GM21786 (cell line): ENCODE measurements around the gene ERO1B.

Experiments used
- ATAC-seq: cut with Tn5 transposase; IDR thresholded peaks from one replicate; pipeline ENCODE4 v1.9.1; 2021; ENCODE audit not compliant: unreplicated experiment

ERO1B gene

GRCh38 chr1:236301080-236301957 lies 19.6 kb upstream of the ERO1B start:
- ATAC-seq = no peak

DNA sequence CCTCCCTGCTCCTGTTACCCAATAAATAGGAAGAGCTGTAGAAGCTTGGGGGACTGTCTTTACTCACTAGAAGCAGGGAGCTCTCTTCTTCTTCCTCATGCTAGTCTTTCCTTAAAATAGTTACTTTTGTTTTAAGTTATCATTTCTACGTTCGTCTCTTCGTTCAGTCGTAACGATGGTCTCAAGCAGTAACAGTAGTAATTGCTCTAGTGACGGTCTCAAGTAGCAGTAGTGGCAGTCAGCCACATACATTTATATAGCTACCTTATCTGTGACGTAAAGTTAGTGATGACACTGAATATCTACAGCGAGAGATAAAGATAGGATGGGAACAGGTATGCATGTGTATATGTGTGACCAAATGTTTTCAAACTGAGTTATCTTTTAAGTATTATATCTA lies 15.4 kb upstream of the ERO1B start:
- ATAC-seq = no peak

GRCh38 chr1:236292425-236292824 lies 10.7 kb upstream of the ERO1B start:
- no peak for ATAC-seq

- ATAC-seq = no peak
Measured at GRCh38 chr1:236289492-236290131, 7.9 kb upstream of the ERO1B start.

DNA sequence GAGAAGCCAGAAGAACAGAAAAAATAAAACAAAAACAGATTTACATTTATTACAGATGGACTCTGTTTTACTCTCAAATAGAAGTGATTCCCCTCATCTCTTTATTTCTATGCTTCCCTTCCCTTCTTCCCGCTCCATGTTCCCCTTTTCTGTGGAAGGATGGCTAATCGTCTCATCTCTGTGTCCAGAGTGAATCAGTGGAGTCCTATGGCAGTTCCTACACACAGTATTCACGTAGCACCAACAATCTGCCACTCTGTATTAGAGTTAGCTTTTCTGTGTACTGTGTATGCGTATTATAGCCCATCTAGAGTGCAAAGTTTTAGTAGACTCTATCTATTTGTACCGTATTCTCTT lies 6.8 kb upstream of the ERO1B start:
- no peak for ATAC-seq

DNA sequence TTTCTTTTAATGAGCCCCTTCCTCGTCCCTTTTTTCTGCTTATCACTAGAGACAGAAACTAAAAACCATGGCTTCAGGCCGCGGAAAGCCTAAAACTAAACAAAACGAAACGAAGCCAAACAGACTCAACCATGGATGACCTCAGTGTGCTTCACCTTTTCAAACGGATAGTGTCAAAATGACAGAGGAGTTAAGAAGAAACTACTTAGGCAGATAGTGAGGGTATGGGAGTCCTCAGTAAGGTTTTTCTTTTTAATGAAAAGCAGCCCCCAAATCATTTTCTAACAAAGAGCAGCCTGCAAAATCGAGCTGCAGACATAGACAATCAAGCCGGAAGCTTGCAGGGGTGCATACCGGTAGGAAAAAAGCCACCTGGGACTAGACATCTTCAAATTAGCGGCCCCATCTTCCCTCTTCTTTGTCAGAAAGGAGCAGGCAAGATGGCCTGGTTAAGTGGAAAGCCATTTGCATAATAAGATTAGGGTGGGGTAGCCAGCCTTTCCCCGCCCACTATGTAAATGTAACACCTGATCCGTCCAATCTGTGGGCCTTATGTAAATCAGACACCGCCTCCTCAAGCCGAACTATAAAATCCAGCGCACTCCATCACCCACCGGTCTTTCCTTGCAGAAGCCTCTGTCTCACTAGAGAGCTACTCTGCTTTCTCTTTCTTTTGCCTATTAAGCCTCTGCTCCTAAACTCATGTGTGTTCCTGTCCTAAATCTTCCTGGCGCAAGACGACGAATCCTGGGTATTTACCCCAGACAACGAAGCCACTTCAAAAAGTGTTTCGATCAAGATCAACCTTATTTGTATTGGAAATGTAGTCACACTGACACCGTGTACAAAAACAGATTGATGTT lies 6.2 kb upstream of the ERO1B start:
- ATAC-seq = no peak

GRCh38 chr1:236287356-236287755 lies 5.6 kb upstream of the ERO1B start:
- ATAC-seq = no peak

DNA sequence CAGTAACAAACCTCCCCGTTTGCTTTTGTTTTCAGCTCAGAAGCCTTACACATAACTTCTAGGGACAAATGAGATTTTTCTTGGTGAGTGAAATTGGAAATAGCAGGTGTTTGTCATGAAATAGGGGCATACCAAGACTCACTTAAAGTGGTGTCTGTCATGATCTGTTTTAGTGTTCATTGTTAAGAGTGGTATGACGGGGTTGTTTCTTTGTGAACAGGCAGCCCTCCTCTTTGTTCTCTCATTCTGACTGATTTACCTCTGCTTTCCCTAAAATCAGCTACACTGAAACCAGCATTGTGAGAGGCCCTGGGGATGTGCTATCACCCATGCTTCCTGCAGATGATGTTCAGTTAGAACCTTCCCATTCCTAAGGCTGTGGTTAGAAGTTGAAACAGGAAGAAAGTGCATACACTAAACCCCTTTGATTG lies 2.5 kb upstream of the ERO1B start:
- ATAC-seq = peak; percentile 44

- ATAC-seq = no peak
Measured at GRCh38 chr1:236282719-236283118, 961 bp upstream of the ERO1B start.

DNA sequence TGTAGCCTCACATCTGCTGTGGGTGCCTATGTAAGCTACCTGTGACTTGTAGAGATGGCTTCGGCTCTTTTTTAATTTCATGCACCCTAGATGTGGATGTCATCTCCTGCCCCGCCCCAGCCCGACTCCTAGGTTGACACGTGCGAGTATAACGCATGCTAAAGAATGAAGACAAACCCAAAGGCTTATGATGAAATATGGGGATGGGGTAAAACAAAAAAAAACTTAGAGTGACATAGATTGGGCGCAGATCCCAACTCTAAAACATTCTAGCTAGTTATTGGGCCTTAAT lies 613 bp upstream of the ERO1B start:
- peak; percentile 11 for ATAC-seq

DNA sequence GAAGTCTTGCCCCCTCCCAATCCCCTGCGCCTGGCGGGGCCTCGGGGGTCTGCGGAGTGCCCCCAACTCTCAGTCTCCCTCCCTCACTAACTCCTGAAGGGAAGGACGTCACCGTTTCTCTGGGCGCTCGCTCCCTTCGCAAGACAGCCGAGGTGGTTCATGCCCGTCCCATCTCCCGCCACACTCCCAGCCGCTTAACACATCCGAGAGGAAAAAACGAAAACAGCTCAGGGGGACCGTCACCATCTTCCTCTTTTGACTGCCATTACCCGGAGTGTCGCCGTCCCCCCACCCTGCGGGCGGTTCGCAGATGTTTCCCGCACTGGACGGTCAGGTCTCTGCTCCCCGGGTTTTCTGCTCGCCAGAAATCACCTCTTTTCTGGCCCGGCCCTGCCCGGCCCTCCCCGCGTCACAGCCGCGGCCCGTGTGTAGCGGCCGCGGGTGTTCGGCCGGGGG lies 532 bp downstream of the ERO1B start:
- ATAC-seq = peak; percentile 16

- ATAC-seq = no peak
Measured at GRCh38 chr1:236280438-236281197, 1.1 kb downstream of the ERO1B start.

DNA sequence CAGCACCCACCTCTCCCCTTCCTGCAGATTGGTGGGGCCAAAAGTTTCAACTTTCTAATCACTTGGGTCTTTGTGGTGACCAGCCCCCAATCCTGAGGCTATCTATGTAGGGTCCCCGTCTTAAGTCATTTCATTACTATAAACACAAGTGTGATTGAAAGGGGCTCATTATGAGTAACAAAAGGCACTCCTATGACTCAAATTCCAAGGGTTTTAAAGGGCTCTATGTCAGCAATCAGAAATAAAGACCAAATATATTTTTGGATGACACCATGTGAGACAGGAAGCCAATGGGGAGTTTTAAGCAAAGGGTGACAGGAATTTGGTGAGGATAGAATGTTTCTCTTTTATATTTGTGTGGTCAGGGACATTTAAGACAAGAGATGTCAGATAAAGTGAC lies 6.2 kb downstream of the ERO1B start:
- ATAC-seq = no peak

DNA sequence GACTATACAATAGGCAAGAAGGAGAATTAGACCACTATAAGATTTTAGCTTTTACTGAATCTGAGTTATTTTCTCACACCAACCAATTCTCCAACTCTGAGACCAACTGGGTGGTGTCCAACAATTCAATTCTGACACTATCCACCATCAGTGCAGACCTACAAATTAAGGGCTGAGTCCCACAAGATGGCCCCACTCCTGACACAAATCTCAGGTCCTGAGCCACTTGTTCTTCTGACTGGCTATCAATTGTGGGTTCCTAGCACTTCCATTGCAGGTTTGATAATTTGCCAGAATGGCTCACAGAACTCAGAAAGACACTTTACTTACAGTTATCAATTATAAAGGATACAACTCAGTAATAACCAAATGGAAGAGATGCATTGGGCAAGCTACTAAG lies 6.7 kb downstream of the ERO1B start:
- no peak for ATAC-seq

DNA sequence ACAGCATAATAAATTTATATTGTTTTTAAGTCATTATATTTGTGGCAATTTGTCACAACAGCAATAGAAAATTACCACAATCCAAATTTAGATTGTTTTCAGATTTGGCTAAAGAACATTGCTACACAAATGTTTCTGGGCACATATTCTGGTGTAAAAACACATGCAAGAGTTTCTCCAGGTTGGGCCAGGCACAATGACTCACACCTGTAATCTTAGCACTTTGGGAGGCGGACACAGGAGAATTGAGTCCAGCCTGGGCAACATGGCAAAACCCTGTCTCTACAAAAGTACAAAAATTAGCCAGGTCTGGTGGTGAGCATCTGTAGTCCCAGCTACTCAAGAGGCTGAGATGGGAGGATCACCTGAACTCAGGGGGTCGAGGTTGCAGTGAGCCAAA lies 8.4 kb downstream of the ERO1B start:
- no peak for ATAC-seq

- no peak for ATAC-seq
Measured at GRCh38 chr1:236269439-236269838, 12.3 kb downstream of the ERO1B start.

GRCh38 chr1:236261898-236262297 lies 19.9 kb downstream of the ERO1B start:
- ATAC-seq = no peak

DNA sequence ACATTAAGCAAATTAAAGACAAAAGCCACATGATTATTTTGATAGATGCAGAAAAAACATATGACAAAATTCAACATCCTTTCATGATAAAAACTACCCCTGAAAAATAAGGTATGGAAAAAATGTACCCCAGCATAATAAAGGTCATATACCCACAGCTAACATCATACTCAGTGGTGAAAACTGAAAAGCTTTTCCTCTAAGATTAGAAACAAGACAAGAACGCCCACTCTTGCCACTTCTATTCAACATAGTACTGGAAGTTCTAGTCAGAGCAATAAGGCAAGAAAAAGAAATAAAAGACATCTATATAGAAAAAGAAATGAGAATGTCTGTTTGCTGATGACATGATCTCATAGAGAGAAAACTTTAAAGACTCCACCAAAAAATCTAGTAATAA lies 20.7 kb downstream of the ERO1B start:
- ATAC-seq = no peak

- no peak for ATAC-seq
Measured at GRCh38 chr1:236259043-236259442, 22.7 kb downstream of the ERO1B start.

DNA sequence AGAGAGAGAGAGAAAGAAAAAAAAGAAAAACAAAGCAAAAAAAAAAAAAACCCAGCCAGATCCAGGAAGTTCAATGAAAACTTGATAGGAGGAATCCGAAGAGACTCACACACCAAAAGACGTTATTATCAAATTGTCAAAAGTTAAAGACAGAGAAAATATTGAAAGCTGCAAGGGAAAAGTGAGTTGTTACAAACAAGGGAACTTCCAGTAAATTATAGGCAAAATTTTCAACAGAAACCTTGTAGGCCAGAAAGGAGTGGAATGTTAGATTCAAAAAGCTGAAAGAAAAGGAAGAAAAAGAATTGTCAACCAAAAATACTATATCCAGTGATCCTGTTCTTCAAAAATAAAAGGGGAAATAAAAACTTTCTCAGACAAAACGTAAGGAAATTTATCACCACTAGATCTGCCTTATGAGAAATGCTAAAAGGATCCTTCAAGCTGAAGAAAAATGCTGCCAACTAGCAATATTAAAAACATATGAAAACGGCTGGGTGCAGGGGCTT lies 23.6 kb downstream of the ERO1B start:
- ATAC-seq = no peak

GRCh38 chr1:236257216-236257615 lies 24.5 kb downstream of the ERO1B start:
- no peak for ATAC-seq
